ENCODE results near the gene PSMD10.

The PSMD10 gene

GRCh38 chrX:108130889-108131288 lies 39.5 kb upstream of the PSMD10 start:
- TF ChIP-seq CTCF (IDR thresholded peaks at IDR 0.05; ENCODE audit: low read length, missing control alignments): no peak
- H3K4me3 ChIP-seq (replicated peaks; ENCODE audit: low read depth, low read length): no peak overlapping the region
- DNase-seq (ENCODE audit: low read depth): no peak

GRCh38 chrX:108127152-108127551 lies 35.8 kb upstream of the PSMD10 start:
- H3K4me3 ChIP-seq (replicated peaks; ENCODE audit: low read depth, low read length): no peak overlapping the region
- no peak for TF ChIP-seq CTCF (IDR thresholded peaks at IDR 0.05; ENCODE audit: low read length, missing control alignments)
- no peak for DNase-seq (ENCODE audit: low read depth)

- no peak overlapping the region for H3K4me3 ChIP-seq (replicated peaks; ENCODE audit: low read depth, low read length)
- no peak for TF ChIP-seq CTCF (IDR thresholded peaks at IDR 0.05; ENCODE audit: low read length, missing control alignments)
- DNase-seq (ENCODE audit: low read depth): peak; percentile 39
Measured at GRCh38 chrX:108126661-108127060, 35.3 kb upstream of the PSMD10 start.

- no peak overlapping the region for H3K4me3 ChIP-seq (replicated peaks; ENCODE audit: low read depth, low read length)
- no peak for DNase-seq (ENCODE audit: low read depth)
- TF ChIP-seq CTCF (IDR thresholded peaks at IDR 0.05; ENCODE audit: low read length, missing control alignments): no peak
Measured at GRCh38 chrX:108123591-108124366, 32.4 kb upstream of the PSMD10 start.

GRCh38 chrX:108122748-108123147 lies 31.4 kb upstream of the PSMD10 start:
- no peak overlapping the region for H3K4me3 ChIP-seq (replicated peaks; ENCODE audit: low read depth, low read length)
- peak; percentile 35 for DNase-seq (ENCODE audit: low read depth)
- TF ChIP-seq CTCF (IDR thresholded peaks at IDR 0.05; ENCODE audit: low read length, missing control alignments): no peak

GRCh38 chrX:108121291-108121690 lies 29.9 kb upstream of the PSMD10 start:
- TF ChIP-seq CTCF (IDR thresholded peaks at IDR 0.05; ENCODE audit: low read length, missing control alignments): no peak
- no peak for DNase-seq (ENCODE audit: low read depth)
- H3K4me3 ChIP-seq (replicated peaks; ENCODE audit: low read depth, low read length): no peak overlapping the region

- no peak for DNase-seq (ENCODE audit: low read depth)
- no peak for TF ChIP-seq CTCF (IDR thresholded peaks at IDR 0.05; ENCODE audit: low read length, missing control alignments)
- no peak overlapping the region for H3K4me3 ChIP-seq (replicated peaks; ENCODE audit: low read depth, low read length)
Measured at GRCh38 chrX:108117988-108118387, 26.6 kb upstream of the PSMD10 start.
